D341Med (cell line): ENCODE measurements around the gene BACH2.
"Not testable (repeated sequence)": the region's sequence is repeated elsewhere in the genome, so short reads cannot be mapped to it uniquely, and the experiment has no call there.

Source experiments
- DNase-seq: peaks from one replicate; pipeline ENCODE4 v3.0.0; 2012; ENCODE audit warnings: low spot score

Gene BACH2

DNA sequence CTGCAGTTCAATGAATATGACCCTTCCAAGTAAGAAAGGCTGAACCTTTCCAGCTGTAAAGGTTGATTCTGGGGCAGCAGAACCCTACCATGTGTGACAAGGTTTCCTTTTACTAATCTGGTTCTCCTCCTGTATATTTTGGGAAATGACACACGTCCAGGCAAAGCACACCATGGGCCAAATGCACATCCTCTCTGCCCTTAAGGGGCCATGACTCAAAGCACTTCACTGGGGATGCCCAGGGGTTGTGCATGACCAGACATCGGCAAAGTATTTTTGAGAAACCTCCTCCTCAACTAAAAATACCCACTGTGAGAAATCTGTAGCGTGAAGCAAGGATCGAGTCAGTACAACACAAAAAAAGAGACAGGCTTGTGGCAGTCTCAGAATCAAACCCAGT is 174.7 kb downstream of the BACH2 start:
- no peak for DNase-seq

DNA sequence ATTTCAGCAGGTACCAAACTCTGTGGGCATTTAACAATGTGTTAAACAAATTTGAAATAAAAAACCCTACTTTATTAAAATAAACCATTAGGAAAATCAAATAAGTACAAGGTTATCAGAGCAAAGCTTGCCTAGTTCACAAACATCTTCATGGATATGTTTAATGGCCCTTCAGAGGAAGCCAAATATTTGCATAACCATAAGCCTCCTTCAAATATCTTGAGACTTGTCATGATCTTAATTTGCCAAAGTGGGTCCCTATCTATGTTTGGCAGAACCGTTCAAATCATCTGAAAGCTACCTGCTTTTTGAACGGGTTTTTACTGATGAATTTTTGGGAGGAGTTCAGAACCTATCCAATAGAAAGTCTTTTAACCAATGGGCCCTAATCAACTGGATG is 176.3 kb downstream of the BACH2 start:
- no peak for DNase-seq

GRCh38 chr6:90119618-90120017 is 177.0 kb downstream of the BACH2 start:
- DNase-seq = no peak

- DNase-seq = no peak
Measured at GRCh38 chr6:90118581-90118980, 178.1 kb downstream of the BACH2 start.

- no peak for DNase-seq
Measured at GRCh38 chr6:90118069-90118468, 178.6 kb downstream of the BACH2 start.

DNA sequence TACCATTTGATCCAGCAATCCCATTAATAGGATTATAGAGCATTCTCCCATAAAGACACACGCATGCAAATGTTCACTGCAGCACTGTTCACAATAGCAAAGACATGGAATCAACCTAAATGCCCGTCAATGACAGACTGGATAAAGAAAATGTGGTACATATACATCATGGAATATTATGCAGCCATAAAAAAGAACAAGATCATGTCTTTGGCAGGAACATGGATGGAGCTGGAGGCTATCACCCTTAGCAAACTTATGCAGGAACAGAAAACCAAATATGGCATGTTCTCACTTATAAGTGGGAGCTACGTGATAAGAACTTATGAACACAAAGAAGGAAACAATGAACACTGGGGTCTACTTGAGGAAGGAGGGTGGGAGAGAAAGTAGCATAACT is 180.5 kb downstream of the BACH2 start:
- not testable (repeated sequence) for DNase-seq

DNA sequence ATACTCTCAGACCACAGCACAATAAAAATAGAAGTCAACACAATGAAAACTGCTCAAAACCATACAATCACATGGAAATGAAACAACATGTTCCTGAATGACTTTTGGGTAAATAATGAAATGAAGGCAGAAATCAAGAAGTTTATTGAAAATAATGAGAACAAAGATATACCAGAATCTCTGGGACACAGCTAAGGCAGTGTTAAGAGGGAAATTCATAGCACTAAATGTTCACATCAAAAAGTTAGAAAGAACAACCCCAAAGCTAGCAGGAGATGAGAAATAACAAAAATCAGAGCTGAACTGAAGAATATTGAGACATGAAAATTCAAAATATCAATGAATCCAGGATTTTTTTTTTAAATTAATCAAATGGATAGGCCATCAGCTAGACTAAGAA is 183.3 kb downstream of the BACH2 start:
- no peak for DNase-seq

- no peak for DNase-seq
Measured at GRCh38 chr6:90111387-90111786, 185.3 kb downstream of the BACH2 start.

- DNase-seq = no peak
Measured at GRCh38 chr6:90110971-90111370, 185.7 kb downstream of the BACH2 start.

GRCh38 chr6:90109141-90109540 is 187.5 kb downstream of the BACH2 start:
- no peak for DNase-seq

GRCh38 chr6:90107771-90108282 is 188.8 kb downstream of the BACH2 start:
- DNase-seq = no peak

DNA sequence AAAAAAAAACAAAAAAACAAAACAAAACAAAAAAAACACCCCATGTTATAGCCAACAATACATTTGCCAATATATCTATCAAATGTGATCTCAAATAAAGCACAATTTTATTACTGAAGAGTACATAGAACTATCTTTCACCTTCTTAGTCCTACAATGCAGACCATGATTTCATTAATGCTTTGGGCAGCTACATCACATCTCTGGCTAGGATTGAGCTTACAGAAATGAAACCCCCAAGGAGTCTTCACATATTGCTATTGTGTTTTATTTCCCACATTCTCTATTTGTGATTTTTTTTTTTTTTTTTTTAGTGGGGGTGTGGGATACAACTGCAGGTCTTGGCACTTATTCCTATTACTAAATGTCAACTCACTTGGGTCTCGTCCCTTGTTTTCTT is 189.3 kb downstream of the BACH2 start:
- no peak for DNase-seq

DNA sequence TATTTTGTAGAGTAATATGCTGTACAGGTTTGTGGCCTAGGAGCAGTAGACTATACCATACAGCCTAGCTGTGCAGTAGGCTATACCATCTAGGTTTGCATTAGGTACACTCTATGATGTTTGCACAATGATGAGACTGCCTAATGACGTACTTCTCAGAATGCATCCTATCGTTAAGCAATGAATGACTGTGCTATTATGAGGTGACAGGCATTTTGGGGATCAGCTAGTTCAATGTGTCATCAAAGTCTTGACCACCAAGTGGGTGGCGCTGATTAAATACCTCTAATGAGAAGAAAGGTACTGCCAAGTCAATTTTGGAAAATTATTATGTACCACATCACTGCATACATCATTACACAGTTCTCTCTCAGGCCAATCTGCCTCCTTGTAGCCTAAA is 190.2 kb downstream of the BACH2 start:
- no peak for DNase-seq

GRCh38 chr6:90105506-90106170 is 191.0 kb downstream of the BACH2 start:
- DNase-seq = no peak

GRCh38 chr6:90103056-90103800 is 193.4 kb downstream of the BACH2 start:
- DNase-seq = no peak

GRCh38 chr6:90101403-90101802 is 195.2 kb downstream of the BACH2 start:
- no peak for DNase-seq

GRCh38 chr6:90100059-90100665 is 196.5 kb downstream of the BACH2 start:
- DNase-seq = no peak

- DNase-seq = no peak
Measured at GRCh38 chr6:90098627-90099026, 198.0 kb downstream of the BACH2 start.

DNA sequence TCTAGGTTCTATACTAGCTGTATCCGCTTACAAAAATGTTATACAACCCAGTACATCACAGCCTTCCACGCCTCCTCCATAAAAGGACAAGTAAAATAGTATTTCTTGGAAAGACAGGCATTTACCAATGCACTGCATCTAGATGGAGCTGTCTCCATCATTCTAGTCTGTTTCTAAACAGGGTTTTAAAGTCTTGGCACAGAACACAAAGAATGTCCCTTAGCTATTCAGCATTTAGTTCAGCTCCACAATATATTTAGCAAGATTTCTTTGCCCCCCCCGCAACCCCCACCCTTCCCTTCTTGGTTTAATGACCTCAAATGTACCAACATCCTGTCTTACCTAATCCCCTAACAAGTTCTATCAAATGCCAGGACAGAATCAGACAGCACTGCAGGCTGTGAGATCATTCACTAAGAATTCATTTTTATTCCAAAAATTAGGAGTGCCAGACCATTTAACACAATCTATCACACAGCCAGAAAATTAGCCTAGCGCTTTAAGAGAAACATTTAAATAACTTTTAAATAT is 198.6 kb downstream of the BACH2 start:
- no peak for DNase-seq

DNA sequence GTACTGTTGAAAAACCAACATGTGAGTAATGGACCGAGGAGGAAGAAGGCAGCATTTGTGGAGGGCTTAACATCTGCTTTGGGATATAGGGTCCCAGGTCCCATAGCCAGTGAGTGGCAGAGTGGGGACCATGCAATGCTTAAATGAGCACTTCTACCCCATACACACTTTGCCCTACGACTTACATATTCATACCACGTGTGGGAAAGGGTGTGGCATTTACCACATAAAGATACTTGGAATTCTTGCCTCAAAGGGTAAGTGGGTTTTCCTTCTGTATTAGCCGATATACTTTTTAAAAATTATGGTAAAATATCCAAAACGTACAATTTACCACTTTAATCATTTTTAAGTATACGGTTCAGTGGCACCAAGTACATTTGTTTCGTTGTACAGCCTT is 199.3 kb downstream of the BACH2 start:
- DNase-seq = no peak

DNA sequence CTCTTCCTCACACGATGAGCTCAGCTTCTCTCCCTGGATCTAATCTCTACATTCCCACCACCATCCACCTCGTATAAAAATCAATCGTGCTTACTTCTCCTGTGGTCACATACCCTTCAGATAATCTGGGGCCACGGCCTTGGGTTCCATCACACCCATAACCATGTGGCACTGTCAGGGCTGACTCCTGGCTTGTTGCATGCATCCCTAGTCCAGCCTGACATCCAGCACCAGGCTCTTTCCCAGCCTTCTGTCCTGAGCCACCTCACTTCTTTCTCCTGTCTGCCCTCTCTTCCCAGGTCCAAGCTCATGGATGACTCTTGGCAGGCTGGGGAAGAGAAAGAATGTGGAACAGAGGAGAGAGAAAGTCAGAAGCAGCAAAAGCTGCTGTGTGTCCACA is 199.8 kb downstream of the BACH2 start:
- no peak for DNase-seq

DNA sequence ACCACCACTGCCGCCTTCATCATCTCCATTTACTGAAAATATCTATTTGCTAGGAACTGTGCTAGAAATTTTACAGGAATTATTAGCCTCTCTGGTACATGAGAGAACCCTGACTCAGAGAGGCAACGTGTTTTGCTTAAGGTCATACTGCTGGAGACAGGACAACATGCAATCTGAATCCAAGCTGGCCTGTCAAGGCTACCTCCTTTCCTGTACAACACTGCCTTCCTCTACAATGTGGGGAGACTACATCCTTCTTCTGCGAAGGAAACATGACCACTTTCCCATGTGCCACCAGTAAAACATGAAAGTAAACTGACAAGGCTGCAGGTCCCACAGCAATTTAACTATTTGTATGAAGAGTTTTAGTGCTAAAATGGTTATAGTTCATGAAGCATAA is 200.9 kb downstream of the BACH2 start:
- no peak for DNase-seq

GRCh38 chr6:90095145-90095544 is 201.5 kb downstream of the BACH2 start:
- DNase-seq = no peak
